SU-DHL-6 (cell line): ENCODE results near the gene ABHD17A.

Experiments used
- CTCF ChIP-seq: fragments of 200-600 bp; sonication (generic); IDR thresholded peaks from one replicate; pipeline ENCODE4 v1.5.1; 2017; ENCODE audit warnings: antibody characterized with exemption, mild to moderate bottlenecking, low read length, moderate library complexity; ENCODE audit not compliant: insufficient read depth, poor library complexity, severe bottlenecking
- EZH2phosphoT487 ChIP-seq: fragments of 200-600 bp; sonication (generic), shearing (Covaris generic); conservative IDR thresholded peaks from 2 replicates; pipeline ENCODE4 v1.6.1; 2018; ENCODE audit warnings: mild to moderate bottlenecking, antibody characterized with exemption, low read length, moderate library complexity, mixed read lengths

GRCh38 chr19:1849132-1849474 lies 36.2 kb downstream of the ABHD17A start:
- TF ChIP-seq CTCF (no peak), EZH2phosphoT487 (no peak)
